SK-N-MC (cell line): ENCODE data around the gene FZD1.

Experiments used
- EZH2 ChIP-seq: fragments of 200-600 bp; sonication (generic); IDR thresholded peaks from one replicate; pipeline ENCODE4 v1.6.1; 2017; ENCODE audit warnings: antibody characterized with exemption
- FOXP2 ChIP-seq: optimal IDR thresholded peaks from 2 replicates; pipeline ENCODE3; 2011; ENCODE audit warnings: mild to moderate bottlenecking, moderate library complexity; ENCODE audit not compliant: insufficient read depth; ENCODE audit errors: extremely low read length, control extremely low read depth
- POLR2AphosphoS5 ChIP-seq: IDR thresholded peaks from 2 replicates; pipeline ENCODE4 v1.6.1; 2012; ENCODE audit warnings: mild to moderate bottlenecking, low read depth, low read length, borderline replicate concordance

DNA sequence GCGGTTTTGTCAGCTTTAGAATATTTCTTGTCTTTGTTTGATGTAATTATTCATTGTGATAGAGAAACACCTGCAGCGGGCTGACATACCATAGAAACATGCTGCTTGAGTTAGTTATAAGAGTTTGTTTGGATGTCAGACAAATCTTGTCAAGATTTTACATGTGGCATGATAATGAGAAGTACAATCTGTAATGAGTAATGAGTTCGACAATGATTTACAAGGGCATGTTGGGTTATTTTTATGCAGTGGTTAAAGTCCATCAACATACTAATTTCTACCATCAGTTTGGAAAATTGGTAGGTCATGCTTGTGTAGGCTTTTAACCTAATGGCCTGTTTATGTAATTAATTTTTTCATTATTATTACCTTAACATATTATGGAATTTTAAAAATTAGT is 31.3 kb downstream of the FZD1 start:
- TF ChIP-seq EZH2 (no peak), POLR2AphosphoS5 (no peak), FOXP2 (no peak)
